ENCODE data around the gene SUPT3H. TPM values are rescaled to one million over a fixed set of nuclear protein-coding genes. Genes with fewer than 3 reads are reported as not detected.

Gene SUPT3H
- 3.6 to 5.5 TPM (median 4.6 TPM) in 5 replicates for total RNA-seq (2022; extraction: Qiagen RNA extraction)

GRCh38 chr6:45377554-45378333, at the start of gene SUPT3H:
Gene SUPT3H, minus strand, starts transcription at chr6:45377934.

GRCh38 chr6:45327956-45328522, 49.7 kb downstream of the SUPT3H start, which contains the start of gene RUNX2:
Gene RUNX2, plus strand, starts transcription at chr6:45328330. Its CDS starts 397 bp downstream, at chr6:45328727.

Other genes with a start within 250 kb of the SUPT3H start
- 1.4 to 1.9 TPM (median 1.6 TPM) in 5 replicates for gene RUNX2, start 49.6 kb downstream of the SUPT3H start, total RNA-seq (2022; extraction: Qiagen RNA extraction)